Astrocyte of the cerebellum (primary cell): ENCODE data around the gene NAXE.

ENCODE experiments used
- DNase-seq: peaks from one replicate; pipeline ENCODE4 v3.0.0-alpha.2; 2011; ENCODE audit warnings: low read depth
- H3K4me3 ChIP-seq: 2 replicates; pipeline ENCODE4 v1.5.1; 2011; ENCODE audit warnings: mild to moderate bottlenecking, low read depth, low read length, moderate library complexity
- in situ Hi-C: cut with HindIII; loops from 2 replicates; pipeline ENCODE4 v1.10.0; 2017; ENCODE audit warnings: low sequenced_read_pairs
- TF ChIP-seq, protein P1 (sequence below): IDR thresholded peaks from 2 replicates; pipeline ENCODE4 v1.5.1; 2012; ENCODE audit warnings: low read length, low read depth, moderate library complexity, mild to moderate bottlenecking; ENCODE audit errors: missing control alignments

The NAXE gene

DNA sequence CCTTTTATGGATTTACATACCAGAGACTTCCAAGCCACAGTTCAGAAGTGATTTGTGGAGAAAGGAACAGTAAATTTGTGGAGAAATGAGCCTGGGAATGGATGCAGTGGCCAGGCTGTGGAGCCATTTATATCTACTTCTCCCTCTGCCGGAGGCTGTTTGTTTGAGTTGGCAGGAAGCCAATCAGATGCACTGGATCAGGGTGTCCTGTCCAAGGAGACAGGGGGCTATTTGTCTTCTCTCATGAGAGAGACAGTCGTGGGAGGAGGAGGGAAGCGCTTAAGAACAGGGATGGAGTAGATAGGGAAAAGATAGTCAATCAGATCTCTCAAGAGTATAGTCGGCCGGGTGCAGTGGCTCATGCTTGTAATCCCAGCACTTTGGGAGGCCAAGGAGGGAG is 24.9 kb downstream of the NAXE start:
- no peak for DNase-seq
- in situ Hi-C loops = no loop called here

DNA sequence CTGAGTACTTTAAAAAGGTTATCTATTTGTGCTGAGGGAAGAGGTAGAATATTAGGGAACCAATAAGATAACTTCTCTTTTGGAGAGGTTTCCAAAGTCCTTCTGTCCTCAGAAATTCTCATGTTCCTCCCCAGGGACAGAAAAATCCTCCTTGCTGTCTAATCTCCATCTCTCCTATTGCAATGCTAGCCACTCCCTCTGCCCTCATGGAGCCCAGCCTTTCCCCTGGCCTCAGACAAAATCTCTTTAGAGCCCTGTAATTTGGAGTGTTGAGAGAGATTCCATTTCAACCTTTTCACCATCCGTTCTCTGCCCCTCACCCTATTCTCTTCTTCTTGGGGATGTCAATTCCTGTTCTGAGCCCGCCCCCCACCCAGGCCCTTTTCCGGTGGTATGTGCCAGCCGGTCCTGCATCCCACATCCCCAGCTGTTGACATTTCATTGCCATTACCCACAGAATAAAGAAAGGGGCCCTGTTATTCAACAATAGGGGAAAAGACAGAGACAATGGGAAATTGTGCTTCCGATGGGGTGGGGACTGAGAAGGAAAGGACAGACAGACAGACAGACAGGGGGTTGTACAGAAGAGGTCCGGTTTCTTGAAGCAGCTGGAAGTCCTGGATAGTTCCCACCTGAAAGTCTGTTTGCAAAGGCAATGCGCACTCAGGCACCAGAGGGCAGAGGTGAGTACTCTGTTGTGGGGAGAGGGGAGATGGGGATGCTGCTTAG is 27.4 kb downstream of the NAXE start, which contains the start of gene HAPLN2:
TSS of gene HAPLN2 (plus strand) at position 563 of the 729 bp plus-strand sequence. CDS start 4,076 bp downstream, outside the sequence.
- no peak within 1 kb of the TSS for H3K4me3 ChIP-seq
- TF ChIP-seq, protein P1, sequence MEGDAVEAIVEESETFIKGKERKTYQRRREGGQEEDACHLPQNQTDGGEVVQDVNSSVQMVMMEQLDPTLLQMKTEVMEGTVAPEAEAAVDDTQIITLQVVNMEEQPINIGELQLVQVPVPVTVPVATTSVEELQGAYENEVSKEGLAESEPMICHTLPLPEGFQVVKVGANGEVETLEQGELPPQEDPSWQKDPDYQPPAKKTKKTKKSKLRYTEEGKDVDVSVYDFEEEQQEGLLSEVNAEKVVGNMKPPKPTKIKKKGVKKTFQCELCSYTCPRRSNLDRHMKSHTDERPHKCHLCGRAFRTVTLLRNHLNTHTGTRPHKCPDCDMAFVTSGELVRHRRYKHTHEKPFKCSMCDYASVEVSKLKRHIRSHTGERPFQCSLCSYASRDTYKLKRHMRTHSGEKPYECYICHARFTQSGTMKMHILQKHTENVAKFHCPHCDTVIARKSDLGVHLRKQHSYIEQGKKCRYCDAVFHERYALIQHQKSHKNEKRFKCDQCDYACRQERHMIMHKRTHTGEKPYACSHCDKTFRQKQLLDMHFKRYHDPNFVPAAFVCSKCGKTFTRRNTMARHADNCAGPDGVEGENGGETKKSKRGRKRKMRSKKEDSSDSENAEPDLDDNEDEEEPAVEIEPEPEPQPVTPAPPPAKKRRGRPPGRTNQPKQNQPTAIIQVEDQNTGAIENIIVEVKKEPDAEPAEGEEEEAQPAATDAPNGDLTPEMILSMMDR = peak; percentile 52
- DNase-seq = no peak
- in situ Hi-C loops = no loop called here

More for the DNA sequence above, 24.9 kb downstream of the NAXE start:
- TF ChIP-seq, protein P1 = peak; percentile 9
- H3K4me3 ChIP-seq = no peak overlapping the region

DNA sequence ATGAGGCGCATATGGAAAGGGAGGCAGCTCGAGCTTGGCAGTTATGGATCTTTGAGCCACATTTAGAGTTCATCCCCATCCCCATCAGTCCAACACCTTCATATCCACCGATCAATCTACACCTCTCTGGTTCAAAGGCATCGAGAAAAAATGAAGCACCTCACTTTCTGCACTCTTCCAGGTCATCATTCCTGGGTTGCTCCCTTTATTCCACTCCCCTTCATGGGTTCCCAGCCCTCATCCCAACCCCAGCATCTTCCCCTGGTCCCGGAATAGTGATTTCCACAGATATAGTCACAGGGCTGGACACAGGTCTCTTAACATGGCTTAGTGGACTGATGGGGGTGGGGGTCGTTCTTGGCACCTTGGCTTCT is 28.0 kb downstream of the NAXE start:
- TF ChIP-seq, protein P1 = no peak
- in situ Hi-C loops = no loop called here
- DNase-seq = no peak
- H3K4me3 ChIP-seq = no peak overlapping the region

DNA sequence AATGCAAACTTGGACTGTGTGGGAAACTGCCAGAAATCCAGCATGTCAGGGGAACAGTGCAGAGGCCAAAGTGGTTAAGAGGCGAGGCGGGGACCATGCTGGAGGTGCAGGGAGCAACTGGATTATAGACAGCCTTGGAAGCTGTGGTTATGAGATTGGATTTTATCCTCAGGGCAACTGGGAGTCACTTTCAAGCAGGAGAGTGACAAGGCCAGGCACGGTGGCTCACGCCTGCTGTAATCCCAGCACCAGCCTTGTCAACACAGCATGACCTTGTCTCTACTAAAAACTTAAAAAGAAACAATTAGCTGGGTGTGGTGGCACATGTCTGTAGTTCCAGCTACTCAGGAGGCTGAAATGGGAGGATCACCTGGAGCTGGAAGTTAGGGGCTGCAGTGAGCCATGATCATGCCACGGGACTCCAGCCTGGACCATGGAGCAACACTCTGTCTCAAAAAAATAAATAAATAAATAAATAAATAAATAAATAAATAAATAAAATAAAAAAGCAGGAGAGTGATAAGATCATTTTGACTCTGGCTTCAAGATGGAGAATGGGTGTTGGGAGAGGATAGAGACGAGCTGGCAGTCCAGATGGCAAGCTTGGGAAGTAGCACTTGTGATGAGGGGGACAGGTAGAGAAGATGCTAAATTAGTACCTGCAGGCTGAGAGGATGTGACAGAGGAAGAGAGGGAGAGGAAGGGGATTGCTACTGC is 31.2 kb downstream of the NAXE start:
- TF ChIP-seq, protein P1 = no peak
- no peak for DNase-seq
- in situ Hi-C loops = no loop called here

DNA sequence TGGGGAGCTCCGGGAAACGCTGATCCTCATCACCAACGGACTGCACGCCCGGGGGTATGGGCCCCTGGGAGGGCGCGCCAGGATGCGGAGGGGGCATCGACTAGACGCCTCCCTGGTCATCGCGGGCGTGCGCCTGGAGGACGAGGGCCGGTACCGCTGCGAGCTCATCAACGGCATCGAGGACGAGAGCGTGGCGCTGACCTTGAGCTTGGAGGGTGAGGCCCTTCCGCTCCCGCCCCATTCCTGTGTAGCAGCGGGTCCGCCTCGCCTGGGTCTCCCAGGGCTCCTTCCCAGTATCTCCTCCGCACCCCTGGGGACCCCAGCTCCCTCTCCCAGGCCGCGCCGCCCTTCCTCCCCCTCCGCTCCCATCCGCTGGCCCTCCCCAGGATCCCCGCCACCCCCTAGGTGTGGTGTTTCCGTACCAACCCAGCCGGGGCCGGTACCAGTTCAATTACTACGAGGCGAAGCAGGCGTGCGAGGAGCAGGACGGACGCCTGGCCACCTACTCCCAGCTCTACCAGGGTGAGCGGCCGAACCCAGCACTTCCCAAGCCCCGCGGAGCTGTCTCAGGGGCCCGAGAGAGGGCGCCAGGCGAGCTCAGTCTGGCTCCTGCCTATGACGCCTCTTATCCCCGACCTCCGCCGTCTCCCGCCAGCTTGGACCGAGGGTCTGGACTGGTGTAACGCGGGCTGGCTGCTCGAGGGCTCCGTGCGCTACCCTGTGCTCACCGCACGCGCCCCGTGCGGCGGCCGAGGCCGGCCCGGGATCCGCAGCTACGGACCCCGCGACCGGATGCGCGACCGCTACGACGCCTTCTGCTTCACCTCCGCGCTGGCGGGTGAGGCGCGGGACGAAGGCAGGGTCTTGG is 32.6 kb downstream of the NAXE start:
- H3K4me3 ChIP-seq = peak overlapping the region; percentile 24
- no peak for DNase-seq
- TF ChIP-seq, protein P1 = peak; percentile 41
- in situ Hi-C loops = no loop called here

More for the DNA sequence above, 31.2 kb downstream of the NAXE start:
- H3K4me3 ChIP-seq = no peak overlapping the region

DNA sequence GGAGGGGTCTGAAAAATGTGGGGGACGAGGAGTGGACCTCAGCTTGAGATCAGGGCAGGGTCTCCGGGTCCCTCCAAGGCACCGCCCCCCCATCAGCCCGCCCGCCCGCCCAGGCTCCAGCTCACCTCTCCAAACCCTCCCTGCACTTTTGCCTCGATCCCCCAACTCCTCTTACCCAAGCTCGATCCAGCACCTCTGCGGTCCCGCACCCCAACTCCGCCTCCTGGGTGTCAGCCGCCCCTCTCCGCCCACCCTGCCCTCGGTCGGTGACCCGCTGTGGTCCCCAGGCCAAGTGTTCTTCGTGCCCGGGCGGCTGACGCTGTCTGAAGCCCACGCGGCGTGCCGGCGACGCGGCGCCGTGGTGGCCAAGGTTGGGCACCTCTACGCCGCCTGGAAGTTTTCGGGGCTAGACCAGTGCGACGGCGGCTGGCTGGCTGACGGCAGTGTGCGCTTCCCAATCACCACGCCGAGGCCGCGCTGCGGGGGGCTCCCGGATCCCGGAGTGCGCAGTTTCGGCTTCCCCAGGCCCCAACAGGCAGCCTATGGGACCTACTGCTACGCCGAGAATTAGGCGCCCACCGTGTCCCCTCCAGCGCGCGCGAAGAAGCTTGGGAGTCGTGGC is 33.3 kb downstream of the NAXE start:
- peak overlapping the region; percentile 24 for H3K4me3 ChIP-seq
- DNase-seq = no peak
- in situ Hi-C loops = no loop called here
- TF ChIP-seq, protein P1 = no peak
